Measurements from ENCODE around the gene NOTCH2. TPM values are rescaled to one million over a fixed set of nuclear protein-coding genes. Genes with fewer than 3 reads are reported as not detected.

The NOTCH2 gene
- total RNA-seq, 1 experiment from 2014 or later, result 53.7 TPM

DNA sequence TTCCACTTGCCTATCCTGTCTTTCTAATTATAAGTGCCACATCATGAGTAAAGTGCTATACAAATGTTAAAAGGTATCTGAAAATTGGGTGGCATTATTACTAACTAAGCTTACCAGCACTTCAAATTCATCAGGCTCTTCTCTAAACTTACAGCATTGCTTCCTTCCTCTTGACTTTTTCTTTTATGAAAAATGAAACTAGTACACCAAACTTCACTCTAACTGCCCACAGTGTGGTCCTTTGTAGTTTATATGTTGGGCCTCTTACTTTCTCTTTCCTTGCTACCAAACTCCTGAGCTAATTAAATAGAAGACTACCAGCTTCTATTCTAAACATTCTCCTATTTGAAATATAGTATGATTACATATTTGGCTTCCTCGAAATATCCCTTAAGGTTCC lies 81.8 kb downstream of the NOTCH2 start:
- H3K56ac ChIP-seq (ENCODE audit: insufficient read length, low read depth, low read length), result no peak overlapping the region
- Mint-ChIP-seq H3K36me3 (ENCODE audit: insufficient read depth in 1 of 3, low read depth in 3 of 3) (peaks cover 0 to 9% (median 5%) of the 10 kb centered on the region in 3 experiments; a peak in 2 of 7 replicates), H3K4me3 (no peak overlapping the region), H3K27ac (no peak overlapping the region), H3K9me3 (no peaks in the 10 kb centered on the region), H3K4me1 (peaks cover 0 to 4% of the 10 kb centered on the region in 2 experiments; a peak in 1 of 4 replicates), H3K27me3 (ENCODE audit: low read depth) (no peaks in the 10 kb centered on the region)
- H3K79me1 ChIP-seq (ENCODE audit: insufficient read depth, low read depth, low read length, poor library complexity, severe bottlenecking), result no peaks in the 10 kb centered on the region
- no peak overlapping the region for H2BK20ac ChIP-seq (ENCODE audit: low read depth, low read length, poor library complexity, severe bottlenecking)
- H2BK15ac ChIP-seq (ENCODE audit: low read depth, low read length), result no peak overlapping the region
- H3K4me1 ChIP-seq (ENCODE audit: insufficient read depth, low read length), result no peaks in the 10 kb centered on the region
- H4K20me1 ChIP-seq (ENCODE audit: control insufficient read depth, insufficient read depth, insufficient read length), result no peaks in the 10 kb centered on the region
- H3K79me2 ChIP-seq (ENCODE audit: insufficient read depth, low read length), result no peaks in the 10 kb centered on the region
- no peak overlapping the region for H4K5ac ChIP-seq (ENCODE audit: insufficient read length, low read depth, low read length)
- no peak for DNase-seq
- no peak overlapping the region for H3K4ac ChIP-seq (ENCODE audit: low read depth, low read length)
- H3K18ac ChIP-seq (ENCODE audit: insufficient read length, low read depth, low read length), result no peak overlapping the region
- no peak overlapping the region for H2BK12ac ChIP-seq (ENCODE audit: insufficient read length, low read depth, low read length)
- no peaks in the 10 kb centered on the region for H3K23me2 ChIP-seq (ENCODE audit: insufficient read length, low read depth, low read length, poor library complexity, severe bottlenecking)
- no peak overlapping the region for H3K4me2 ChIP-seq (ENCODE audit: insufficient read depth, insufficient read length, low read length)
- H3K27ac ChIP-seq (ENCODE audit: insufficient read length, low read depth, low read length), result no peak overlapping the region
- no CpG with 5 or more reads among the region's 1 CpG for WGBS (ENCODE audit: extremely low coverage, insufficient read length, low lambda C conversion rate)
- H3K9ac ChIP-seq (ENCODE audit: extremely low read depth, insufficient read length, low read length), result no peak overlapping the region
- no peak overlapping the region for H2AFZ ChIP-seq (ENCODE audit: low read length)
- no peaks in the 10 kb centered on the region for H3K9me3 ChIP-seq (ENCODE audit: control insufficient read depth, low read depth, low read length)
- H3K23ac ChIP-seq (ENCODE audit: insufficient read length, low read depth, low read length), result no peak overlapping the region
- no peak overlapping the region for H2AK5ac ChIP-seq (ENCODE audit: insufficient read length, low read length)
- H3T11ph ChIP-seq (ENCODE audit: low read length), result no peak overlapping the region
- H2BK5ac ChIP-seq (ENCODE audit: insufficient read length, low read length), result no peak overlapping the region
- H2BK120ac ChIP-seq (ENCODE audit: low read depth, low read length, poor library complexity, severe bottlenecking), result no peak overlapping the region
- H3K14ac ChIP-seq (ENCODE audit: insufficient read depth, low read length), result no peak overlapping the region
- H3K27me3 ChIP-seq (ENCODE audit: insufficient read depth, low read length), result no peaks in the 10 kb centered on the region
- TF ChIP-seq, protein P1, sequence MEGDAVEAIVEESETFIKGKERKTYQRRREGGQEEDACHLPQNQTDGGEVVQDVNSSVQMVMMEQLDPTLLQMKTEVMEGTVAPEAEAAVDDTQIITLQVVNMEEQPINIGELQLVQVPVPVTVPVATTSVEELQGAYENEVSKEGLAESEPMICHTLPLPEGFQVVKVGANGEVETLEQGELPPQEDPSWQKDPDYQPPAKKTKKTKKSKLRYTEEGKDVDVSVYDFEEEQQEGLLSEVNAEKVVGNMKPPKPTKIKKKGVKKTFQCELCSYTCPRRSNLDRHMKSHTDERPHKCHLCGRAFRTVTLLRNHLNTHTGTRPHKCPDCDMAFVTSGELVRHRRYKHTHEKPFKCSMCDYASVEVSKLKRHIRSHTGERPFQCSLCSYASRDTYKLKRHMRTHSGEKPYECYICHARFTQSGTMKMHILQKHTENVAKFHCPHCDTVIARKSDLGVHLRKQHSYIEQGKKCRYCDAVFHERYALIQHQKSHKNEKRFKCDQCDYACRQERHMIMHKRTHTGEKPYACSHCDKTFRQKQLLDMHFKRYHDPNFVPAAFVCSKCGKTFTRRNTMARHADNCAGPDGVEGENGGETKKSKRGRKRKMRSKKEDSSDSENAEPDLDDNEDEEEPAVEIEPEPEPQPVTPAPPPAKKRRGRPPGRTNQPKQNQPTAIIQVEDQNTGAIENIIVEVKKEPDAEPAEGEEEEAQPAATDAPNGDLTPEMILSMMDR (conservative IDR thresholded peaks at IDR 0.05), result no peak
- H4K91ac ChIP-seq (ENCODE audit: insufficient read length, low read depth, low read length), result no peak overlapping the region
- H4K8ac ChIP-seq (replicated peaks; ENCODE audit: insufficient read length, low read depth, low read length), result no peak overlapping the region
